Measurements from ENCODE around the gene SP4. TPM values are rescaled to one million over a fixed set of nuclear protein-coding genes. Genes with fewer than 3 reads are reported as not detected.
"Not testable (repeated sequence)": the region's sequence is repeated elsewhere in the genome, so short reads cannot be mapped to it uniquely, and the experiment has no call there.

The SP4 gene
- total RNA-seq, 4 donors from 2014 or later = 2.6 to 7.3 (median 6.2) TPM

DNA sequence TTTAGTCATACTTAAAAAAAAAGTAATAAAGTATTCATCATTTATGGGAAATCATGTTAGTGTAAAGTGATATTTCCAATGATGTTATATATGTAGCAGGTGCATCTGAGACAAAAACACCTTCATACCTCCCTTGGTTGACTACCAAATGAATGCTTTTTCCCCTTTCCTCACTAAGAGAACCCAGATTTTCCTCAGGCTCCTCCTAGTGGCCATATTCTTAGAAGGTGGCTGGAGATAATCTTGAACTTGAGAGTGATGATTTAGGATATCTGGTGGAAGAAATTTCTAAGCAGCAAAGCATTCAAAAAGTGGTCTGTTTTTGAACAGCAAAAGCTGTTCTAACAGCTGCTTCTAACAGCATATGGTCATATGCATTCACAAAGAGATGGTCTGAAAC, 98.1 kb downstream of the SP4 start:
- H3K36me3 ChIP-seq = no peaks in the 10 kb centered on the region
- H3K27ac ChIP-seq = no peak overlapping the region
- intact Hi-C loops (cut with DNase I; ENCODE audit: low total_unique reads) (no loop called here), in situ Hi-C loops (cut with MboI; ENCODE audit: low pct_ligation_motif_present in 1 of 4, low pct_unique_long_range_greater_than_20kb in 1 of 4, low sequenced_read_pairs in 3 of 4) (no loop called here)
- no peaks in the 10 kb centered on the region for H3K27me3 ChIP-seq
- TF ChIP-seq POLR2AphosphoS5 (IDR thresholded peaks at IDR 0.05) = no peak
- TF ChIP-seq, protein P1, sequence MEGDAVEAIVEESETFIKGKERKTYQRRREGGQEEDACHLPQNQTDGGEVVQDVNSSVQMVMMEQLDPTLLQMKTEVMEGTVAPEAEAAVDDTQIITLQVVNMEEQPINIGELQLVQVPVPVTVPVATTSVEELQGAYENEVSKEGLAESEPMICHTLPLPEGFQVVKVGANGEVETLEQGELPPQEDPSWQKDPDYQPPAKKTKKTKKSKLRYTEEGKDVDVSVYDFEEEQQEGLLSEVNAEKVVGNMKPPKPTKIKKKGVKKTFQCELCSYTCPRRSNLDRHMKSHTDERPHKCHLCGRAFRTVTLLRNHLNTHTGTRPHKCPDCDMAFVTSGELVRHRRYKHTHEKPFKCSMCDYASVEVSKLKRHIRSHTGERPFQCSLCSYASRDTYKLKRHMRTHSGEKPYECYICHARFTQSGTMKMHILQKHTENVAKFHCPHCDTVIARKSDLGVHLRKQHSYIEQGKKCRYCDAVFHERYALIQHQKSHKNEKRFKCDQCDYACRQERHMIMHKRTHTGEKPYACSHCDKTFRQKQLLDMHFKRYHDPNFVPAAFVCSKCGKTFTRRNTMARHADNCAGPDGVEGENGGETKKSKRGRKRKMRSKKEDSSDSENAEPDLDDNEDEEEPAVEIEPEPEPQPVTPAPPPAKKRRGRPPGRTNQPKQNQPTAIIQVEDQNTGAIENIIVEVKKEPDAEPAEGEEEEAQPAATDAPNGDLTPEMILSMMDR (IDR thresholded peaks at IDR 0.05) = peak; percentile 20 to 37 (median 29)
- no peaks in the 10 kb centered on the region for H3K9me3 ChIP-seq
- no peak for DNase-seq
- no peaks in the 10 kb centered on the region for H3K4me1 ChIP-seq
- H3K4me3 ChIP-seq = no peak overlapping the region

DNA sequence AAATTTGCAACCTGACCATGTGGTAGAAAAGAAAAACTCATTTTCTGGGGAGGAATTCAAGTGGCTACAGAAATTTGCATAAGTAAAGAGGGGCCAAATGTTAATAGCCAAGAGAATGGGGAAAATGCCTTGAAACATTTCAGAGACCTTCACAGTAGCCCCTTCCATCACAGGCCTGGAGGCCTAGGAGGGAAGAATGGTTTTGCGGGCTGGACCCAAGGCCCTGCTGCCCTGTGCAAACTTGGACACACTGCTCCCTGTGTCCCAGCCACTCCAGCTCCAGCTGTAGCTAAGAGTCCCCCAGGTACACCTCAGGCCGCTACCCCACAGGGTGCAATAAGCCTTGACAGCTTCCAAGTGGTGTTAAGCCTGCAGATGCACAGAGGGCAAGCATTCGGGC, 98.6 kb downstream of the SP4 start:
- no peaks in the 10 kb centered on the region for H3K36me3 ChIP-seq
- no peak for TF ChIP-seq EP300 (IDR thresholded peaks at IDR 0.05; ENCODE audit: low read depth)
- no peak for TF ChIP-seq POLR2AphosphoS5 (IDR thresholded peaks at IDR 0.05)
- TF ChIP-seq, protein P1 (IDR thresholded peaks at IDR 0.05) = no peak
- no peak for TF ChIP-seq POLR2A (IDR thresholded peaks at IDR 0.05)
- H3K4me3 ChIP-seq = no peak overlapping the region
- in situ Hi-C loops (cut with MboI; ENCODE audit: low pct_ligation_motif_present in 1 of 4, low pct_unique_long_range_greater_than_20kb in 1 of 4, low sequenced_read_pairs in 3 of 4) (no loop called here), intact Hi-C loops (cut with DNase I; ENCODE audit: low total_unique reads) (no loop called here)
- no peaks in the 10 kb centered on the region for H3K9me3 ChIP-seq
- no peaks in the 10 kb centered on the region for H3K27me3 ChIP-seq
- H3K4me1 ChIP-seq = no peaks in the 10 kb centered on the region
- DNase-seq = no peak
- 93% methylated on average over 3 of the region's 3 CpGs; no CpG with 5 or more reads in 1 of the 2 donors for WGBS, 2 donors (ENCODE audit: low coverage in 1 of 2)
- H3K27ac ChIP-seq = no peak overlapping the region

DNA sequence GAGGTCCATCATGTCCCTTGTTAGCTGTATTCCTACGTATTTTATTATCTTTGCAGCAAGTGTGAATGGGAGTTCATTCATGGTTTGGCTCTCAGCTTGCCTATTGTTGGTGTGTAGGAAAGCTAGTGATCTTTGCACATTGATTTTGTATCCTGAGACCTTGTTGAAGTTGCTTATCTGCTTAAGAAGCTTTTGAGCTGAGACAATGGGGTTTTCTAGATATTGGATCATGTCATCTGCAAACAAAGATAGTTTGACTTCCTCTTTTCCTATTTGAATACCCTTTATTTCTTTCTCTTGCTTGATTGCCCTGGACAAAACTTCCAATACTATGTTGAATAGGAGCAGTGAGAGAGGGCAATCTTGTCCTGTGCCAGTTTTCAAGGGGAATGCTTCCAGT, 104.6 kb downstream of the SP4 start:
- 37 to 56% methylated on average over 1 of the region's 1 CpG for WGBS, 2 donors (ENCODE audit: low coverage in 1 of 2)
- H3K36me3 ChIP-seq; DNase-seq; H3K27me3 ChIP-seq; H3K27ac ChIP-seq; H3K4me3 ChIP-seq; H3K4me1 ChIP-seq; in situ Hi-C loops (cut with MboI; ENCODE audit: low pct_ligation_motif_present in 1 of 4, low pct_unique_long_range_greater_than_20kb in 1 of 4, low sequenced_read_pairs in 3 of 4); H3K9me3 ChIP-seq: not testable (repeated sequence)
- intact Hi-C loops (cut with DNase I; ENCODE audit: low total_unique reads) = loop anchor here (5.0 kb wide), 1 partner anchor 1155 kb away; no protein-coding TSS in a partner anchor

DNA sequence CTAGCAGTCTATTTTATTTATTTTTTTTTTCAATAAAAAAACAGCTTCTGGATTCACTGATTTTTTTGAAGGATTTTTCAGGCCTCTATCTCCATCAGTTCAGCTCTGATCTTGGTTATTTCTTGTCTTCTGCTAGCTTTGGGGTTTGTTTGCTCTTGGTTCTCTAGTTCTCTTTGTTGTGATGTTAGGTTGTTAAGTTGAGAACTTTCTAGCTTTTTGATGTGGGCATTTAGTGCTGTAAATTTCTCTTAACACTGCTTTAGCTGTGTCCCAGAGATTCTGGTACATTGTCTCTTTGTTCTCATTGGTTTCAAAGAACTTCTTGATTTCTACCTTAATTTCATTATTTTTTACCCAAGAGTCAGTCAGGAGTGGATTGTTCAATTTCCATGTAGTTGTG, 105.8 kb downstream of the SP4 start:
- H3K36me3 ChIP-seq; H3K27me3 ChIP-seq; DNase-seq; H3K27ac ChIP-seq; H3K9me3 ChIP-seq; H3K4me1 ChIP-seq; H3K4me3 ChIP-seq; in situ Hi-C loops (cut with MboI; ENCODE audit: low pct_ligation_motif_present in 1 of 4, low pct_unique_long_range_greater_than_20kb in 1 of 4, low sequenced_read_pairs in 3 of 4): not testable (repeated sequence)
- intact Hi-C loops (cut with DNase I; ENCODE audit: low total_unique reads) = loop anchor here (5.0 kb wide), 1 partner anchor 1156 kb away; no protein-coding TSS in a partner anchor

DNA sequence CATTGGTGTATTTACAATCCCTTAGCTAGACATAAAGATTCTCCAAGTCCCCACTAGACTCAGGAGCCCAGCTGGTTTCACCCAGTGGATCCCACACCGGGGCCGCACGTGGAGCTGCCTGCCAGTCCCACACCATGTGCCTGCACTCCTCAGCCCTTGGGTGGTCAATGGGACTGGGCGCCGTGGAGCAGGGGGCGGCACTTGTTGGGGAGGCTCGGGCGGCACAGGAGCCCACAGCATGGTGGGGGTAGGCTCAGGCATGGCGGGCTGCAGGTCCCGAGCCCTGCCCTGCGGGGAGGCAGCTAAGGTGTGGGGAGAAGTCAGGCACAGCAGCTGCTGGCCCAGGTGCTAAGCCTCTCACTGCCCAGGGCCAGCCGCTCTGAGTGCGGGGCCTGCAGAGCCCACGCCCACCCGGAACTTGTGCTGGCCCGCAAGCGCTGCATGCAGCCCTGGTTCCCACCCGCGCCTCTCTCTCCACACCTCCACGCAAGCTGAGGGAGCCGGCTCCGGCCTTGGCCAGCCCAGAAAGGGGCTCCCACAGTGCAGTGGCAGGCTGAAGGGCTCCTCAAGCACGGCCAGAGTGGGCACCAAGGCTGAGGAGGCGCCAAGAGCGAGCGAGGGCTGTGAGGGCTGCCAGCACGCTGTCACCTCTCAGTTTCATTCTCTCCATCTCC, 108.7 kb downstream of the SP4 start:
- in situ Hi-C loops (cut with MboI; ENCODE audit: low pct_ligation_motif_present in 1 of 4, low pct_unique_long_range_greater_than_20kb in 1 of 4, low sequenced_read_pairs in 3 of 4); H3K4me3 ChIP-seq; H3K9me3 ChIP-seq; H3K27ac ChIP-seq; H3K4me1 ChIP-seq; H3K36me3 ChIP-seq; DNase-seq; intact Hi-C loops (cut with DNase I; ENCODE audit: low total_unique reads): not testable (repeated sequence)
- peaks cover 22% of the 10 kb centered on the region for H3K27me3 ChIP-seq
- 93% methylated on average over 27 of the region's 27 CpGs; no CpG with 5 or more reads in 1 of the 2 donors for WGBS, 2 donors (ENCODE audit: low coverage in 1 of 2)

DNA sequence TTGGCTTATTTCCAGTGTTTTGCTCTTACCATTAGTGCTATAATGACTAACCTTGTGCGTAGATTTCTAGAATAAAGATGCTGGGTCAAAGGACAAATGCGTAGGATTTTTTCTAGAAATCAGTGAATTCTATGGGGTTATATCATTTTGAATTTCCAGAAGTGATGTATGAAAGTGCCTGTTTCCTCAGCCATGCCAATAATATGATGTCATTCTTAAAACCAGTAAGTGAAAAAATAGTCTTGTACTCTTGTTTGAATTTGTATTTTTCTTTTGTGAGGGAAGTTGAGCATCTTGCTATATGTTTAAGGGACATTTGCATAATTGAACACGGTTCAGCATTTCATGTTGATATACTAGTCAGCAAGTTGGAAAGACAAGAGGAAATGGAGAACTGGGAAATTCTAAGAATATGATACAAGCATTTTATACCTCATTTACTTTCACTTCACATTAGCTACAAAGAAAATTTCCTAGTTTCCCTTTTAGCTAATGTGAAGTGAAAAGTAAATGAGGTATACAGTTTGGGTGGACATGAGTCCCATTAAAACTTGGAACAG, 111.1 kb downstream of the SP4 start:
- DNase-seq = no peak
- in situ Hi-C loops (cut with MboI; ENCODE audit: low pct_ligation_motif_present in 1 of 4, low pct_unique_long_range_greater_than_20kb in 1 of 4, low sequenced_read_pairs in 3 of 4) = no loop called here
- no peak overlapping the region for H3K27ac ChIP-seq
- peaks cover 46% of the 10 kb centered on the region for H3K27me3 ChIP-seq
- WGBS, 2 donors (ENCODE audit: low coverage in 1 of 2) = 73% methylated on average over 3 of the region's 3 CpGs
- no peak overlapping the region for H3K4me3 ChIP-seq
- no peaks in the 10 kb centered on the region for H3K36me3 ChIP-seq
- no peak for TF ChIP-seq EP300 (IDR thresholded peaks at IDR 0.05; ENCODE audit: low read depth)
- TF ChIP-seq POLR2A (IDR thresholded peaks at IDR 0.05) = no peak
- no peak for TF ChIP-seq POLR2AphosphoS5 (IDR thresholded peaks at IDR 0.05)
- TF ChIP-seq, protein P1 (IDR thresholded peaks at IDR 0.05) = no peak
- intact Hi-C loops (cut with DNase I; ENCODE audit: low total_unique reads) = no loop called here
- no peaks in the 10 kb centered on the region for H3K9me3 ChIP-seq
- H3K4me1 ChIP-seq = peaks cover 0 to 15% (median 12%) of the 10 kb centered on the region in 4 donors

All from transverse colon (tissue), 4 donors.